ENCODE data around the gene FAM72B. TPM values are rescaled to one million over a fixed set of nuclear protein-coding genes. Genes with fewer than 3 reads are reported as not detected.
A peak's percentile ranks its signal among the peaks of the same experiment; 100 is the strongest.
"Not testable (repeated sequence)": the region's sequence is repeated elsewhere in the genome, so short reads cannot be mapped to it uniquely, and the experiment has no call there.

The FAM72B gene
- total RNA-seq, 4 donors from 2014 or later: 0.40 to 2.6 (median 2.5) TPM; not detected in 1

DNA sequence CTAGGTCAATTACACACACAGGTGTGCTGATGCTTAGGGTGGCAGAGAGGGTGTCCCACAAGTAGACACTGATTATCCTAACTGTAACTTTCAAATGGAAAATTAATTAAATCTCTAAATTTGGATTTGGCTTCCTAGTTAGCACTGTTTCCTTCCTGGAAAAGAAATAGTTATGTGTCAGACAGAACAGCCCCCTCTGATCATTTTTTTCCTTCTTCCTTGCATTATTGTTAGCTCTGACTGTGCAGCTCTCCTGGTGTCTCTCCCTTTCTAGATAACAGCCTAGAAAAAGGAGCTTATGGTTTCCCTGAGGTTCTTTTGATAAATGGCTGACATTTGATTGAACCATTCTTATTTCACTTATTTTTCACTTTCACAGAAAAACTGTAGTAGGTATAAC, 31.4 kb downstream of the FAM72B start:
- H3K36me3 ChIP-seq, H3K9me3 ChIP-seq, H3K27me3 ChIP-seq, DNase-seq, H3K27ac ChIP-seq, H3K4me3 ChIP-seq, H3K4me1 ChIP-seq: not testable (repeated sequence)

GRCh38 chr1:121151294-121151693, 32.8 kb downstream of the FAM72B start:
- not testable (repeated sequence) for H3K27me3 ChIP-seq, H3K27ac ChIP-seq, DNase-seq, H3K9me3 ChIP-seq, H3K4me3 ChIP-seq, H3K36me3 ChIP-seq, H3K4me1 ChIP-seq

DNA sequence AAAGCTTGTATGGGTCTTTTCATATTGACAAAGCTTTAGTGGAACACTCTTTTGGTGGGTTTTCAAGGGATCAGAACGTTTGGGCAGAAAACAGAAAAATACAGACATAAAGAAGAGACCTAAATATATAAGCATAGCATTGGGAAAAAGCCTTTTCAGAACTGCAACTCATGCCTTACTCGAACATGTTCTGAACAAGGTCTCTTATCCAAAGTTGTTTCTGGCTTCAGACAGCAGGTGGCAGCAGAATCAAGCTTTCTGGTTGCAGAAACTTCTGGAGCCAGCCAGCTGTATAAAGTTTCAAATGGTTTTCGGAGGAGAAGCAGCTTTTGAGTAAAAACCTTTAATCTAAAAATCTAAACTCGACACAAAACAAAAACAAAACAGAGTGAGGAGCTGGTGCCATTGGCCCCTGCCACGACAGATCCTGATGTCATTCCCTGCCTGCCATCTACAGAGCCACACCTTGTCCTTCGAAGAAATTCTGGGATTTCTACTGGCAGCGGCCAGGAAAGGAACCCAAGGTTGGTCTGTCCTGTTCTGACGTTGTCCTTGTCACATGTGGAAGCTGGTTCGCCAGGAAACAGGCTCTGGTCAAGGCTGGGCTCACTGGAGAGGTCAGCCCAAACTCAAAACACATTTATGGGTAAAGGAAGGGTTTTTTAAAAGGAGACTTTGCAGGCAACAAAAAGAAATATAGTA, 35.5 kb downstream of the FAM72B start:
- not testable (repeated sequence) for DNase-seq, H3K4me1 ChIP-seq, H3K4me3 ChIP-seq, H3K9me3 ChIP-seq, H3K36me3 ChIP-seq, H3K27me3 ChIP-seq, H3K27ac ChIP-seq
- peak in 1 of 6 experiments; percentile 6 for TF ChIP-seq CTCF (IDR thresholded peaks at IDR 0.05)

GRCh38 chr1:121140393-121140792, 43.7 kb downstream of the FAM72B start:
- H3K27me3 ChIP-seq, H3K4me3 ChIP-seq, DNase-seq, H3K27ac ChIP-seq, H3K4me1 ChIP-seq, H3K36me3 ChIP-seq, H3K9me3 ChIP-seq: not testable (repeated sequence)

- not testable (repeated sequence) for DNase-seq, H3K4me1 ChIP-seq, H3K4me3 ChIP-seq, H3K36me3 ChIP-seq, H3K27me3 ChIP-seq, H3K9me3 ChIP-seq, H3K27ac ChIP-seq
These were observed 52.6 kb downstream of the FAM72B start for GRCh38 chr1:121131494-121131893.

GRCh38 chr1:121118480-121118824, 65.7 kb downstream of the FAM72B start:
- peak overlapping the region in 2 of 4 donors; percentile 15 to 44 for H3K4me3 ChIP-seq
- not testable (repeated sequence) for H3K9me3 ChIP-seq, DNase-seq, H3K27me3 ChIP-seq, H3K36me3 ChIP-seq, H3K4me1 ChIP-seq
- peak overlapping the region in 1 of 4 donors; percentile 63 for H3K27ac ChIP-seq

Other genes with a start within 250 kb of the FAM72B start
- gene SRGAP2C, start 635 bp upstream of the FAM72B start, total RNA-seq: 10 to 100 TPM in 1 of 4 donors, 1 to 10 TPM in 3; 5.3 to 21.5 (median 8.6) TPM